OCI-LY7 (cell line): ENCODE measurements around the gene AWAT2.

Experiments used
- EZH2phosphoT487 ChIP-seq: fragments of 200-600 bp; sonication (generic); IDR thresholded peaks from 2 replicates; pipeline ENCODE4 v1.6.1; 2018; ENCODE audit warnings: low read depth, borderline replicate concordance, mild to moderate bottlenecking, mixed run types, antibody characterized with exemption, low read length, moderate library complexity, mixed read lengths
- TF ChIP-seq, protein P1 (sequence below): fragments of 200-600 bp; sonication (generic); conservative IDR thresholded peaks from 2 replicates; pipeline ENCODE4 v1.5.1; 2014; ENCODE audit warnings: mild to moderate bottlenecking, antibody characterized with exemption, low read length, moderate library complexity, mixed read lengths

GRCh38 chrX:70025464-70025863 lies 24.3 kb downstream of the AWAT2 start:
- TF ChIP-seq, protein P1, sequence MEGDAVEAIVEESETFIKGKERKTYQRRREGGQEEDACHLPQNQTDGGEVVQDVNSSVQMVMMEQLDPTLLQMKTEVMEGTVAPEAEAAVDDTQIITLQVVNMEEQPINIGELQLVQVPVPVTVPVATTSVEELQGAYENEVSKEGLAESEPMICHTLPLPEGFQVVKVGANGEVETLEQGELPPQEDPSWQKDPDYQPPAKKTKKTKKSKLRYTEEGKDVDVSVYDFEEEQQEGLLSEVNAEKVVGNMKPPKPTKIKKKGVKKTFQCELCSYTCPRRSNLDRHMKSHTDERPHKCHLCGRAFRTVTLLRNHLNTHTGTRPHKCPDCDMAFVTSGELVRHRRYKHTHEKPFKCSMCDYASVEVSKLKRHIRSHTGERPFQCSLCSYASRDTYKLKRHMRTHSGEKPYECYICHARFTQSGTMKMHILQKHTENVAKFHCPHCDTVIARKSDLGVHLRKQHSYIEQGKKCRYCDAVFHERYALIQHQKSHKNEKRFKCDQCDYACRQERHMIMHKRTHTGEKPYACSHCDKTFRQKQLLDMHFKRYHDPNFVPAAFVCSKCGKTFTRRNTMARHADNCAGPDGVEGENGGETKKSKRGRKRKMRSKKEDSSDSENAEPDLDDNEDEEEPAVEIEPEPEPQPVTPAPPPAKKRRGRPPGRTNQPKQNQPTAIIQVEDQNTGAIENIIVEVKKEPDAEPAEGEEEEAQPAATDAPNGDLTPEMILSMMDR: no peak
- no peak for TF ChIP-seq EZH2phosphoT487
